Muscle of back (tissue), 11 donors: ENCODE results near the gene CD52. TPM values are rescaled to one million over a fixed set of nuclear protein-coding genes. Genes with fewer than 3 reads are reported as not detected.
A peak's percentile ranks its signal among the peaks of the same experiment; 100 is the strongest.
"Not testable (repeated sequence)": the region's sequence is repeated elsewhere in the genome, so short reads cannot be mapped to it uniquely, and the experiment has no call there.

Experiments
- DNase-seq, 3 donors: peaks; one replicate each; pipeline versions ENCODE4 v3.0.0 to v3.0.0-alpha.2; 2013
- polyA plus RNA-seq, 10 donors: library from polyadenylated mRNA; unstranded; fragments of 120-200 nt; gene quantifications; one replicate each; pipeline ENCODE4 v1.2.1, GENCODE V29; 2013; ENCODE audit not compliant: insufficient read length in 10 of 10

CD52 gene
- polyA plus RNA-seq, 10 donors, result 0.66 to 43.2 (median 2.4) TPM

- no peak for DNase-seq
Measured at GRCh38 chr1:26330276-26330675, 12.5 kb downstream of the CD52 start.

DNA sequence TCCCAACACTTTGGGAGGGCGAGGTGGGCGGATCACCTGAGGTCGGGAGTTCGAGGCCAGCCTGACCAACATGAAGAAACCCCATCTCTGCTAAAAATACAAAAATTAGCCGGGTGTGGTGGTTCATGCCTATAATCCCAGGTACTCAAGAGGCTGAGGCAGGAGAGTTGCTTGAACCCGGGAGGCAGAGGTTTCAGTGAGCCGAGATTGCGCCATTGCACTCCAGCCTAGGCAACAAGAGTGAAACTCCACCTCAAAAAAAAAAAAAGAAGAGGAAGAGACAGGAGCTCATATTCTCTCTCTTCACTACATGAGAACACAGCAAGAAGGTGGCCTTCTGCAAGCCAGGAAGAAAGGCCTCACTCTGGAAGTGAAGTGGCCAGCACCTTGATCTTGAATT, 15.6 kb downstream of the CD52 start:
- not testable (repeated sequence) for DNase-seq

GRCh38 chr1:26335774-26336476, 18.2 kb downstream of the CD52 start:
- DNase-seq, result no peak

DNA sequence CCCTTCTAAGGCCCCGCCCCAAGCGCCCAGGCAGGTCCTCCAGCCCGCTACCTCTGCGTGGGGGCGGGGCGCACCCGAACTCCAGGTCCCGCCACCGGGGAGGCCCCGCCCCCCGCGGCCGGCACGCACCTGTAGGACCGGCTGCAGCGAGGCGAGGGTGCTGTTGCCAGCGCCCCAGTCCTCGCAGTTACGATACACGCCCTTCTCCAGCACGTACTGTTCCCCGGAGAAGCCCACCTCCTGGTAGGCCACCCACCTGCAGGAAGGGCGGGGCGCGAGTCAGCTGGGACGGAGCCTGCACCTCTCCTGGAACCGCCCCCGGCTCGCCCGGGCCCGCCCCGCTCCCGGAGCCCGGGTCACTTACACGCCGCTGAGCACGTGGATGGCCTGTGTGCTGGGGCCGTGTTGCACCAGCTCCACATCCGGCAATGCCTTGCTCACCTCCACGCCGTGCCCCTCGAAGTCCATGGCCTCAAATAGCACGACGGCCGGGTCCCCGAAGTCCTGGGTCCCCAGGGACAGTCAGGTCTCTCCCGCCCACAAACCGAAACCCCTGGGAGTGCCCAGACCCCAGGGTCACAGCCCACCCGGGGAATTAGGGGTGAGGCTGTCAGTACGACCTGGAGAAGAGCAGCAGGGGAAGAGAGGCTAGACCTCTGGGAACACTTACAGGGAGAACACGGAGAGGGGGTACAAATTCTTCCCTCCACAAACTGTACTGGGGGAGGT, 18.9 kb downstream of the CD52 start:
- peak in 2 of 3 donors; percentile 7 to 33 for DNase-seq

DNA sequence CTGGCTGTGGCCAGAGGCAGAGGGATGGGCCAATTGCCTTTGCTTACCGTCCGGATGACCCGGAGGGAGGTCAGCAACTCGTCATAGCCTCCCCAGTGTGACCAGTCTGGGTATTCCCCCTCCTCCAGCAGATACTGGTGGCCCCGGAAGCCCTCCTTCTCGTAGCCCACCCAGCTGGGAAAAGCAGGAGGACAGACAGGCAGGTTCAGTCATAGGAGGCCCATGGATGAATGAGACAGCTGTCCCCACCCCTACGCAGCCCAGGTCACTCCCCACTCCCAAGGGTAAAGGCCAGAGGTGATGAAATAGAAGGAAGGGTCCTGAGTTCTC, 19.4 kb downstream of the CD52 start:
- no peak for DNase-seq

DNA sequence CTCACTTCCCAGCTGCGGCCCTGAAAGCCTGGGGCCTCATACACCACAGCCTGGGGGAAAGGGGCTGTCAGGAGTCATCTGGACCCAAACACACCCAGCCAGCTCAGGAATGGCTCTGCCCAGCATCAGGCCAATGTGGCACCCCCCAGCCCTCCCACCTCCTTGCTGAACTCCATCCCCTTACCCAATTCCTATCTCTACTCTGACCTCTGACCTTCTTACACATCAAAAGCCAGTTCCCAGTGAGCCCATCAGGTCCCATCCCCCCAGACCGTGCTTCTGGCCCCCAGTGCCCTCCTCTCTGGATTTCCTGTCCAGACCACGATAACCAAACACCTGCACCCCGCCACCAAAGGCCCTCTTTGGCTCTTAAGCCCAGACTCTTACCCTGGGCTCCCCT, 19.9 kb downstream of the CD52 start:
- no peak for DNase-seq

DNA sequence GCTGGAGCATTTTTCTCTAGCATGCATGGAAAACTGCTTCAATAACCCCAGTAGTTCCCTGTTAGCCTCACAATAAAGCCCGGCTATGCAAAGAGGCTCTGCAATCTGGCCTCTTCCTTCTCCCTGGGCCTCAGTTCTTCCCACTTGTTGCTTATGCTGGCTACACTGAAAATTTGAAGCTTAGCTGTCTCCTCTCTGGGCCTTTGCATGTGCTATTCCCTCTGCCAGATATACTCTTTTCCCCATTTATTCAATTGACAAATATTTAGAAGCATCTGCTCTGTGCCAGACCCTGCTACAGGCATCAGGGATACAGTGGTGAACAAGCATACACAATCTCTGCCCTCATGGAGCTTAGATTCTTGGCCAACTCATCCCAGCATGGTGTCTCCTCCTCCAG, 20.9 kb downstream of the CD52 start:
- no peak for DNase-seq

DNA sequence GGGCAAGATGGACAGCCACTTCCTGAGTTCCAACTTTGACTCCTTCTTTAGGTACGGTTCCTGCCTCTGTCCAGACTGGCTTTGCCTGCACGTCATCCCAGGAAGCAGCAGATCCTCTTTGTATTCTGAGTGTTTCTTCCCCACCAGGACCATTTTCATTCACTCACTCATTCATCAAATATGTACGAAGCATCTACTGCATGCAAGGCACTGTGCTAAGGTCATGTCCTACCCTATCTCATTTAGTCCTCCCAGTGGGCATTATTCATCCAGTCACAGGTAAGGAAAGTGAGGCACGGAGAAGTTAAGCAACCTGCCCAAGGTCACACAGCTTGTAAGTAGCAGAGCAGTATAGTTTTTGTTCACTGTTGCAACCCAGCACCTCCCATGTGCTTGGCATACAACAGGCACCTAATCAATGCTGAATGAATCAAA, 22.3 kb downstream of the CD52 start:
- no peak for DNase-seq

DNA sequence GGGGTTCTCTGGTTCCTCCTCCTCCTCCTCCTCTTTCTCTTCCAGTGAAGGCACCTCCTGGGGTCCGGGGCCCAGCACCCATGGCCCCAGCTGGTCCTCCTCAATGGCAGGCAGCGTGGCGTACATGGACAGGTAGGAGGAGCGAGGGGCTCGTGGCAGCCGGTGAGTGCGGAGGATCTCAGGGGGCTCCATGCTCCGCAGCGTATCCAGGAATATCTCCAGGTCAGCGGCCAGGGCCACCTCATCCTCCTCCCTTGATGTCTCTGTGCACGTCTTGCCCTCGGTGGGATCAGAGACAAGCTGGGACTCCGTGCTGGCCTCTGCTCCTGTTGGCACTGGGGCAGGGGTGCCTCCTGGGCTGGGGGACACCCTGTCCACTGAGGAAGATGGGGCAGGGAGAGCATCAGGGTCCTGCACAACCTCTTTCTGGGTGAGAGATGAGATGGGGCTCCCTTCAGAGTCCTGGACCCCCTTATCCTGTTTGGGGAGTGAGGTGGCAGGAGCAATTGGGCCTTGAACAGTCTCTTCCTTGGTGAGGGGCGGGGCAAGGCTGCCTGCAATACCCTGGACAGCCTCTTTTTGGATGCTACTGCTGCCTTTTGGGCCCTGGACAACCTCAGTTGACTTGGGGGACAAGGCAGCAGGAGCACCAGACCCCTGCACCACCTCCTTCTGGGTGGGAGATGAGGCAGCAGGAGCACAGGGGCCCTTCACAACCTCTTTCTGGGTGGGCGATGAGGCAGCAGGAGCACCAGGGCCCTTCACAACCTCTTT, 26.6 kb downstream of the CD52 start:
- no peak for DNase-seq

- no peak for DNase-seq
Measured at GRCh38 chr1:26345718-26346117, 28.0 kb downstream of the CD52 start.

DNA sequence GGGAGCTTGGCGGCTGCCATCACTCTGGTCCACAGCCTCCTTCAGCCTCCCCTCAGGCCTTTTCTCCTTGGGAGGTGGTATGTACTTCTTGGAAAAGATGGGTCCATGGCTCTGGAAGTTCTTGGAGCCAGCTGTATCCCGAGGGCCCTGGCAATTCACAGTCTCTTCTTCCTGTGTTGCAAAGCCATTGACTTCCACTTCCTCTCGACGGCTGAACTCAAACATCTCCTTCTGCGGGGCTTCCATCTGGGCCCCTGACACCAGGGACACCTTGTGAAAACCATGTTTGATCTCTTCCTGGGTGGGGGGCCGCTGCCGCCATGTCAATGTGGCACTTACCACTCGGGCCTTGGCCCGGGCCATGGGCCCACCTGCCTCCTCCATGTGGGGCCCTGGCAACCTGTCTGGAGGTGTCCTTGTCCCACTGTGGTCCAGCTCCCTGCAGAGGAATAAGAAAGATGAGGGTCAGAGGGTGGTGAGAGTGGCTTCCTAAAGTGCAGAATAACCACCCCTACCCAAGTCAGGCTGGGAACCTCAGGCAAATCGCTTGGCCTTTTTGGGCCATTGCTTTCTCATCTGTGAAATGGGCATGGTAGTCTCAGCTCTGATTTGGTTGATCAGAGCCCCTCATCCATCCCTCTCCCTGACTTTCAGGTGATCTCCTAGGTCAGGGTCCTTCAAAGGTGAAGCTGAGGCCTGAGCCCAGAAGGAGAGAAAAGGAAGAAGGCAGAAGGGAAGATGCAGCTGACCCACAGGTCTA, 28.7 kb downstream of the CD52 start:
- DNase-seq, result no peak

- DNase-seq, result no peak
Measured at GRCh38 chr1:26349188-26349876, 31.6 kb downstream of the CD52 start.

- DNase-seq, result no peak
Measured at GRCh38 chr1:26349877-26350244, 32.1 kb downstream of the CD52 start.

GRCh38 chr1:26350343-26350700, 32.6 kb downstream of the CD52 start:
- no peak for DNase-seq

DNA sequence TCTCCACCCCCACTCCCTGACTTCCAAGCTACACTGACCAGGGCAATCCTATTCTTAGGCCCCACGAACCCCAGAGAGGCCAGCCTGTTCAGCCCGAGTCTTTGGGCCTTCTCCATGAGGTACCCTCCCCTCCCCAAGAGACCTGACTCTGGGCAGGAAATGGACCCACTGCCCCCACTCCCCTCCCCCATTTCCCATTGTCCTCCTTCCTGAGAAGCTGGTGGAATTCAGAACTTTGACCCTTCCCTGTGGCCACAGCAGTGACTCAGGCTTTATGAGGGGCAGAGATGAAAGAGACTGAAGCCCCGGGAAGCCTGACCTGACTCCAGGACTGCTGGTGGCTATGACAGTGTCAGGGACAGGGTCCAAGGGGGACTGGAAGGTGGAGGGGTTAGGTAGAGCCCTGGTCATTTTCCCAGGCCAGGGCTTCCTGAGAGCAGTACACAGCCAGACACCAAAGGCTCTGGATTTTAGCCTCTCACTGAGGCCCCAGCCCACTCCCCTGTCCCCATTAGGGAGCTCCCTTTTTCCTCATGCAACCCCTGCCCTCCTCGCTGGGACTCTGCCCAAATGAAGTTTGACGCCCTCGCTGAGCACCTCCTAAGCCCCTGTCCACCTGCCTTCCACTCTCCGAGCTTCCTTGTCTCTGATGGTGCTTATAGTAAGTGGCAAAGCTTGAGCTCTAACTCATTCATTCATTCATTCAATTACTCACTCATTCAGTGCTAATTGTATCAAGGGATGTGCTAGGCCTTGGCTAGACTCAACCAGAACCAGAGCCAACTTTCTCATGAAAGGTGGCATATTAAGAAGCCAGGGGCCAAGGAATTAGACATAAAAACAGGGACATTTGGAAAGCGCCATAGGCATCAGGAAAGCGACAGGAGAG, 33.2 kb downstream of the CD52 start:
- no peak for DNase-seq

DNA sequence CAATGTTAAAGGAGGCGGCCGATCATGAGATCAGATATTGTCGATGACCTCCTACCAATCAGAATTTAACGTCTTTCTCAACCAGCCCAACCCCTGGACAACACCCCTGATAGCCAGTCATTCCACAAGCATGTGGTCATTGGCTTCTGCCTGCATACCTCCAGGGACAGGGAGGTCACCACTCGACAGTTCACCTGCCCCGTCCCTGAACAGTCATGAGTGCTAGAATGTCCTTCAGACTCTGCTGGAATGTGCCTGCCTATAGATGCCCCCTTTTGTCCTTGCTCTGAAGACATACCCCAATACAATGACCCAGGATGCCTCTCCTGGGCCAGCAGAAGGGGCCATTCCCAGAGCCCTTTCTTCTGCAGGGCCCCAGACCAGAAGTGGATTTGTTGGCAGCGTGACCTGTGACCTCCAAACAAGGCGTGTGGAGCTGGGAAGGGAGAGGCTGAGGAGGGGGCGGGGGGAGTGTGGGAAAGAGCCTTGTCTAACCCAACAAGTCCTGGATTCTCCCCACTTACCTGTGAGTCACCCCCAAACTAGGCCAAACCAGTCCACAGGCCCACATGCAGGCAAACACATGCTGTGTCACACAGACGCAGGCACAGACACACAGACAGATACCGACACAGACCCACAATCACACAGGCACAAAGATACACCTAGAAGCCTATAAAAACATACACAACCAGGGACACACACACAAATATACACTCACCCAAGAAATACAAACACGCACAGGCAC, 34.0 kb downstream of the CD52 start:
- DNase-seq, result no peak

GRCh38 chr1:26352338-26352679, 34.6 kb downstream of the CD52 start:
- DNase-seq, result no peak

- DNase-seq, result no peak
Measured at GRCh38 chr1:26353210-26353859, 35.6 kb downstream of the CD52 start.
